ENCODE data around the gene PIGR.

- TF ChIP-seq CTCF (conservative IDR thresholded peaks at IDR 0.05; ENCODE audit: low read depth, low read length), result no peak
- TF ChIP-seq POLR2A (IDR thresholded peaks at IDR 0.05; ENCODE audit: low read depth, low read length), result no peak
- no peak for TF ChIP-seq RCOR1 (IDR thresholded peaks at IDR 0.05; ENCODE audit: insufficient replicate concordance, low read length)
- TF ChIP-seq USF2 (IDR thresholded peaks at IDR 0.05; ENCODE audit: low read depth, low read length), result no peak
- TF ChIP-seq BHLHE40 (IDR thresholded peaks at IDR 0.05; ENCODE audit: low read depth, low read length), result no peak
- no peak for TF ChIP-seq CHD1 (IDR thresholded peaks at IDR 0.05; ENCODE audit: low read depth, low read length)
- TF ChIP-seq MAZ (IDR thresholded peaks at IDR 0.05; ENCODE audit: borderline replicate concordance, low read depth, low read length), result no peak
- TF ChIP-seq FOS (IDR thresholded peaks at IDR 0.05; ENCODE audit: low read depth, low read length), result no peak
- no peak for TF ChIP-seq RAD21 (IDR thresholded peaks at IDR 0.05; ENCODE audit: low read length)
- TF ChIP-seq CEBPB (IDR thresholded peaks at IDR 0.05; ENCODE audit: low read depth, low read length), result no peak
- TF ChIP-seq SMC3 (IDR thresholded peaks at IDR 0.05; ENCODE audit: low read depth, low read length), result no peak
- TF ChIP-seq MXI1 (IDR thresholded peaks at IDR 0.05; ENCODE audit: borderline replicate concordance, low read depth, low read length), result no peak
- TF ChIP-seq RFX5 (IDR thresholded peaks at IDR 0.05; ENCODE audit: low read depth, low read length), result no peak
- TF ChIP-seq ELK1 (IDR thresholded peaks at IDR 0.05; ENCODE audit: borderline replicate concordance, low read depth, low read length), result no peak
Measured at GRCh38 chr1:206903687-206904086, 42.6 kb downstream of the PIGR start.

Data from IMR-90 (cell line).